Activated CD8-positive, alpha-beta memory T cell treated with anti-CD3 and anti-CD28 coated beads, Interleukin-2, amount 50 U/mL, for 24 hours (primary cell): ENCODE data around the gene TULP1.

Experiments used
- DNase-seq: peaks from one replicate; pipeline ENCODE4 v3.0.0-alpha.2; 2020; ENCODE audit errors: extremely low read depth

Gene TULP1

GRCh38 chr6:35483893-35484645 is 28.6 kb downstream of the TULP1 start:
- no peak for DNase-seq

GRCh38 chr6:35483490-35483889 is 29.2 kb downstream of the TULP1 start:
- DNase-seq: no peak

- DNase-seq: no peak
Measured at GRCh38 chr6:35483062-35483461, 29.6 kb downstream of the TULP1 start.

- no peak for DNase-seq
Measured at GRCh38 chr6:35481226-35481625, 31.5 kb downstream of the TULP1 start.

GRCh38 chr6:35480176-35480575 is 32.5 kb downstream of the TULP1 start:
- DNase-seq: no peak

- DNase-seq: no peak
Measured at GRCh38 chr6:35478259-35478658, 34.4 kb downstream of the TULP1 start.

- DNase-seq: no peak
Measured at GRCh38 chr6:35477551-35478179, 35.0 kb downstream of the TULP1 start.

GRCh38 chr6:35477028-35477427 is 35.7 kb downstream of the TULP1 start:
- DNase-seq: no peak

GRCh38 chr6:35476004-35476403 is 36.7 kb downstream of the TULP1 start:
- DNase-seq: no peak

- no peak for DNase-seq
Measured at GRCh38 chr6:35475573-35475972, 37.1 kb downstream of the TULP1 start.

GRCh38 chr6:35474942-35475570 is 37.6 kb downstream of the TULP1 start:
- DNase-seq: no peak

GRCh38 chr6:35474131-35474941 is 38.4 kb downstream of the TULP1 start:
- DNase-seq: no peak

- DNase-seq: no peak
Measured at GRCh38 chr6:35473850-35474130, 38.9 kb downstream of the TULP1 start.

GRCh38 chr6:35473075-35473849 is 39.4 kb downstream of the TULP1 start:
- DNase-seq: no peak

GRCh38 chr6:35471836-35472345 is 40.8 kb downstream of the TULP1 start:
- no peak for DNase-seq

- no peak for DNase-seq
Measured at GRCh38 chr6:35470663-35471120, 42.0 kb downstream of the TULP1 start.

- no peak for DNase-seq
Measured at GRCh38 chr6:35469751-35470662, 42.7 kb downstream of the TULP1 start.

- no peak for DNase-seq
Measured at GRCh38 chr6:35468980-35469750, 43.5 kb downstream of the TULP1 start.

- peak; percentile 89 for DNase-seq
Measured at GRCh38 chr6:35468181-35468979, 44.3 kb downstream of the TULP1 start, which contains the start of gene RPL10A. TSS of gene RPL10A (plus strand) at chr6:35468401. CDS start at chr6:35468435, 34 bp downstream.
